Osteocyte (in vitro differentiated cells): ENCODE data around the gene SMOC2. TPM values are rescaled to one million over a fixed set of nuclear protein-coding genes. Genes with fewer than 3 reads are reported as not detected.
A peak's percentile ranks its signal among the peaks of the same experiment; 100 is the strongest.

Experiments
- DNase-seq: peaks from one replicate; pipeline ENCODE4 v3.0.0; 2021; ENCODE audit warnings: mixed read lengths; ENCODE audit not compliant: unreplicated experiment; ENCODE audit errors: extremely low spot score
- H3K27ac Mint-ChIP-seq: one replicate; pipeline ENCODE4 v1.8.0; 2021; ENCODE audit warnings: mild to moderate bottlenecking, mixed read lengths; ENCODE audit not compliant: unreplicated experiment
- H3K27me3 Mint-ChIP-seq: one replicate; pipeline ENCODE4 v1.8.0; 2021; ENCODE audit warnings: mixed read lengths; ENCODE audit not compliant: unreplicated experiment
- H3K36me3 Mint-ChIP-seq: one replicate; pipeline ENCODE4 v1.8.0; 2021; ENCODE audit warnings: mixed read lengths; ENCODE audit not compliant: unreplicated experiment
- H3K4me1 Mint-ChIP-seq: one replicate; pipeline ENCODE4 v1.8.0; 2021; ENCODE audit warnings: mixed read lengths; ENCODE audit not compliant: unreplicated experiment
- H3K4me3 Mint-ChIP-seq: one replicate; pipeline ENCODE4 v1.8.0; 2021; ENCODE audit warnings: mild to moderate bottlenecking, moderate library complexity, mixed read lengths; ENCODE audit not compliant: unreplicated experiment
- H3K9me3 Mint-ChIP-seq: one replicate; pipeline ENCODE4 v1.8.0; 2021; ENCODE audit warnings: mixed read lengths; ENCODE audit not compliant: unreplicated experiment
- total RNA-seq: library from RNA; stranded (reverse); gene quantifications from 2 replicates; pipeline ENCODE4 v1.2.1, GENCODE V29; 2021
- TF ChIP-seq, protein P1 (sequence below): fragments of 200-600 bp; sonication (generic); IDR thresholded peaks from 2 replicates; pipeline ENCODE4 v1.5.0; 2021; ENCODE audit warnings: antibody characterized with exemption, mild to moderate bottlenecking, moderate library complexity

Gene SMOC2
- total RNA-seq, 1 donor from 2014 or later, result 11.6 TPM

DNA sequence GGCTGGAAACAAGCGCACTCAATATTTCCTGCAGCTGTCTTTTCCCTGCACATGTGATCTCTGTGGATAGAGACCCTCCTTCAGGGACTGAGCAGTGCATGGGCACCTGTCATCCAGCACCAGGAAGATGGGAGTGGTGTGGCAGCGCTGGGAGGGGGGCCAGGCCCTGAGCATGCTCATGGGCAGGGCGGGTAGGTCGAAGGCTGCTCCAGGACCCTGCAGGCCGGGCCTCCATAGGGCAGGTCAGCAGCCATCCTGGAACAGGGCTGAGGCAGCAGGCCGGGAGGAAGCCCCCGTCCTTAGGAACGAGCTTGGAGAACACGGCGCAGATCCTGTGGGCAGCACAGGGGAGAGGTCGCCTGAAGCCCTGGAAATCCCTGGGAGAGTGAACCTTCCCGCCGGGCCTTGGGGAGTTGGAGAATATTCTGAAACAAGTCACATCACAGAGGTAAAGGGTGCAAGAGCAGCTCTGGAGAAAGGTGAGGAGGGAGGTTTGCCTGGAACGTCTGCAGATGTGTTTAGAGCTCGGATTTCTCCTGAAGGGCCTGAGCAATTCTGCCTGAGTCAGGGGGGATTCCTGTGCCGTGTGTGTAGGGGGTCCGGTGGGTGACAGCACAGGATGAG is 133.2 kb downstream of the SMOC2 start:
- TF ChIP-seq, protein P1, sequence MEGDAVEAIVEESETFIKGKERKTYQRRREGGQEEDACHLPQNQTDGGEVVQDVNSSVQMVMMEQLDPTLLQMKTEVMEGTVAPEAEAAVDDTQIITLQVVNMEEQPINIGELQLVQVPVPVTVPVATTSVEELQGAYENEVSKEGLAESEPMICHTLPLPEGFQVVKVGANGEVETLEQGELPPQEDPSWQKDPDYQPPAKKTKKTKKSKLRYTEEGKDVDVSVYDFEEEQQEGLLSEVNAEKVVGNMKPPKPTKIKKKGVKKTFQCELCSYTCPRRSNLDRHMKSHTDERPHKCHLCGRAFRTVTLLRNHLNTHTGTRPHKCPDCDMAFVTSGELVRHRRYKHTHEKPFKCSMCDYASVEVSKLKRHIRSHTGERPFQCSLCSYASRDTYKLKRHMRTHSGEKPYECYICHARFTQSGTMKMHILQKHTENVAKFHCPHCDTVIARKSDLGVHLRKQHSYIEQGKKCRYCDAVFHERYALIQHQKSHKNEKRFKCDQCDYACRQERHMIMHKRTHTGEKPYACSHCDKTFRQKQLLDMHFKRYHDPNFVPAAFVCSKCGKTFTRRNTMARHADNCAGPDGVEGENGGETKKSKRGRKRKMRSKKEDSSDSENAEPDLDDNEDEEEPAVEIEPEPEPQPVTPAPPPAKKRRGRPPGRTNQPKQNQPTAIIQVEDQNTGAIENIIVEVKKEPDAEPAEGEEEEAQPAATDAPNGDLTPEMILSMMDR, result no peak
- DNase-seq, result peak; percentile 80
- no peak overlapping the region for H3K27ac Mint-ChIP-seq
- H3K27me3 Mint-ChIP-seq, result no peaks in the 10 kb centered on the region
- no peaks in the 10 kb centered on the region for H3K36me3 Mint-ChIP-seq
- H3K4me3 Mint-ChIP-seq, result no peak overlapping the region
- no peaks in the 10 kb centered on the region for H3K9me3 Mint-ChIP-seq
- peaks cover 5% of the 10 kb centered on the region for H3K4me1 Mint-ChIP-seq

DNA sequence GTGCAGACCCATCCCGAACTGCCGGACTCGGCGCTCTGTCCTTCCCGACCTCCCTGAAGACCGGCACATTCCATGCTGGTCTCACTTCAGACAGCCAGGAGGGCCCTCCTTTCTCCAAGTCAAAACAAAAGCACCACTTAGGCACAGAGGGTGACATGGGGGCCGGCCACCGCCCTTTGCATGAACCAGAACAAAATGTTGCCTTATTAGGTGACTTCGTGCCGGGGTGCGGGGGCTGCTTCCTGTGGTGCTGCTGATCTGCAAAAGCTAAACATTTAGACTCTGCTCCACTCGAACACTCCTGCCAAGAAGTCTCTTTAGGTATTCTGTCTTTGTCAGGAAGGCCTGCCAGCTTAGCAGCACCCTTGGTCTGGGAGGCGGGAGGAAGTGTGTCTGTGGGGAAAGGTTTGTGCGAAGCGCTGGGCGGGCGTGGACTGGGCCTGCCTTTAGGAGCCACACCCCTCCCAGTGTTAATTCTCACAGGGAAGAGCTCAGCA is 133.8 kb downstream of the SMOC2 start:
- Mint-ChIP-seq H3K36me3 (no peaks in the 10 kb centered on the region), H3K4me3 (no peak overlapping the region)
- DNase-seq, result peak; percentile 75

DNA sequence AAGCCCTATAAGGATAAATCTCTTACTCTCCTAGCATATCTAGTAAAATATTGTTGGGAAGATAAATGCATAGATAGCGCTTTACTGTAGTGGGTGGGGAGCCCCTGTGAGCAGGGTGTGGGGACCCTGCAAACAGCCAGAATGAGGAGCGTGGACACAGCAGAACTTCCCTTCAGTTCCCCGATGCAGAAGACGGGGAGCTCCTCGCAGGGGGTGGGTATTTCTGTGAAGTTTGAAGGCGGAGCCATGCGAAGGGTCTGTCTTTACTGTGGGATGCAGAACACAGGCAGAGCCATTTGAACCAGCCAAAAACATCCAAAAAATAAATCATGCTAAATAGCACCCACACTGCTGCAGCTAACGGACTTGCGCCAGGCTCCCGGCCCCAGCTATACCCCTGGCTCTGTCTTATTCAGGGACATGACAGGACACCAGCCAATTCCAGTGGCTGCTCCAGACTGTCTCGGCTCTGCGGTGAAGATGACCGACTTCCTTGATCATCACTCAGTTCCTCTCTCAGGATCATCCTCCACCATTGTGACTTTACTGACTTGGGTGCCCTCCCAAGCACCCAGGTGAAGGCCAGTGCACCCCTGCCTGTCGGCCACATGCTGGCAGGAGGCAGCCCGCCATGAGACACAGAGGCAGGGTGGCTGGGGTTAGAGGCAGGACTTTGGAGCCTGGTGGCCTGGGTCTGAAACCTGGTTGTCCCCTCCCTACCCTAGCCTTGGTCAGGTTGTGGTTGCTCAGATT is 134.5 kb downstream of the SMOC2 start:
- H3K27ac Mint-ChIP-seq, result no peak overlapping the region
- H3K9me3 Mint-ChIP-seq, result no peaks in the 10 kb centered on the region
- no peaks in the 10 kb centered on the region for H3K27me3 Mint-ChIP-seq
- no peak overlapping the region for H3K4me3 Mint-ChIP-seq
- H3K4me1 Mint-ChIP-seq, result peaks cover 10% of the 10 kb centered on the region
- TF ChIP-seq, protein P1, result no peak
- peak; percentile 82 for DNase-seq
- H3K36me3 Mint-ChIP-seq, result no peaks in the 10 kb centered on the region

More for the DNA sequence above, 133.8 kb downstream of the SMOC2 start:
- Mint-ChIP-seq H3K9me3 (no peaks in the 10 kb centered on the region), H3K4me1 (peaks cover 9% of the 10 kb centered on the region), H3K27me3 (no peaks in the 10 kb centered on the region), H3K27ac (no peak overlapping the region)
- TF ChIP-seq, protein P1, result no peak

DNA sequence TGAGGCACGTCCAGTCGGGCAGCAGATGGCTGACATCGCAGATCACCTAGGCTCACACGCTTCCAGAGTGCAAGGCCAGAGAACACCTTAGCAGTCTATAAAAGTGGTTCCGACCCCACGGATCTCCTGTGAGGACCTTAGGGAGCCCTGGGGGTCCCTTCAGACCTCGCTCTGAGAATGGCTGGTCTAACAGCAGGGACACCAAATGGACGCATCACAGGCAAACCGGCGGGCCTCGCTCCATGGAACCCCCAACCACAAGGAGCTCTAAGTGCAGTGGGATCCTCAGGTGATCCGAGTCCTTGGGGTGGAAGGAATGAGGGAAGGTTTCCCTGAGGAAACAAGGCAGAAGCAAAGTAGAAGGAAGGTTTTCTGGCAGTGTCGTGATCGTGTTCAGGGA is 135.4 kb downstream of the SMOC2 start:
- no peak overlapping the region for H3K4me3 Mint-ChIP-seq
- no peaks in the 10 kb centered on the region for H3K9me3 Mint-ChIP-seq
- no peak overlapping the region for H3K27ac Mint-ChIP-seq
- H3K4me1 Mint-ChIP-seq, result peaks cover 10% of the 10 kb centered on the region
- H3K27me3 Mint-ChIP-seq, result no peaks in the 10 kb centered on the region
- TF ChIP-seq, protein P1, result no peak
- no peaks in the 10 kb centered on the region for H3K36me3 Mint-ChIP-seq
- peak; percentile 79 for DNase-seq

DNA sequence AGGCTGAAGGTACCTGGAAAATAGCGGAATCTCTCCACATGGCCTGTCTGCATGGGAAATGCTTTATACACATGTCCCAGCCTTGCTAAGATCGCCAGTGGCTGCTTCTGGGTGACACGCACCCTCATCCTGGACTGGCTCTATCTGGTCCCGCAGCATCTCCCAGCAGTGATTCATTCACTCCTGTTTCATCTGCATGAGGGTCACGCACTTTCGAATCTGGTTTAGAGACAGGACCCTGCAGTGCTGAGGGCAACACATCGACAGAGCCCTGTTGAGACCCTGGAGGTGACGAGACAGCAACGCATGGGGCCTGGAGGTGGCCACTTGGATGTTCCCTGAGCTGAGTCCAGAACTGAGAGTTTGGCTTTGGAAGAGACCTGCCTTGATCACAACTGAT is 136.5 kb downstream of the SMOC2 start:
- no peaks in the 10 kb centered on the region for H3K9me3 Mint-ChIP-seq
- H3K4me3 Mint-ChIP-seq, result no peak overlapping the region
- peaks cover 10% of the 10 kb centered on the region for H3K4me1 Mint-ChIP-seq
- H3K27me3 Mint-ChIP-seq, result peaks cover 4% of the 10 kb centered on the region
- DNase-seq, result peak; percentile 60
- TF ChIP-seq, protein P1, result no peak
- H3K36me3 Mint-ChIP-seq, result no peaks in the 10 kb centered on the region
- H3K27ac Mint-ChIP-seq, result no peak overlapping the region
